ENCODE data around the gene THBS4.
A peak's percentile ranks its signal among the peaks of the same experiment; 100 is the strongest.
"Not testable (repeated sequence)": the region's sequence is repeated elsewhere in the genome, so short reads cannot be mapped to it uniquely, and the experiment has no call there.

The THBS4 gene

DNA sequence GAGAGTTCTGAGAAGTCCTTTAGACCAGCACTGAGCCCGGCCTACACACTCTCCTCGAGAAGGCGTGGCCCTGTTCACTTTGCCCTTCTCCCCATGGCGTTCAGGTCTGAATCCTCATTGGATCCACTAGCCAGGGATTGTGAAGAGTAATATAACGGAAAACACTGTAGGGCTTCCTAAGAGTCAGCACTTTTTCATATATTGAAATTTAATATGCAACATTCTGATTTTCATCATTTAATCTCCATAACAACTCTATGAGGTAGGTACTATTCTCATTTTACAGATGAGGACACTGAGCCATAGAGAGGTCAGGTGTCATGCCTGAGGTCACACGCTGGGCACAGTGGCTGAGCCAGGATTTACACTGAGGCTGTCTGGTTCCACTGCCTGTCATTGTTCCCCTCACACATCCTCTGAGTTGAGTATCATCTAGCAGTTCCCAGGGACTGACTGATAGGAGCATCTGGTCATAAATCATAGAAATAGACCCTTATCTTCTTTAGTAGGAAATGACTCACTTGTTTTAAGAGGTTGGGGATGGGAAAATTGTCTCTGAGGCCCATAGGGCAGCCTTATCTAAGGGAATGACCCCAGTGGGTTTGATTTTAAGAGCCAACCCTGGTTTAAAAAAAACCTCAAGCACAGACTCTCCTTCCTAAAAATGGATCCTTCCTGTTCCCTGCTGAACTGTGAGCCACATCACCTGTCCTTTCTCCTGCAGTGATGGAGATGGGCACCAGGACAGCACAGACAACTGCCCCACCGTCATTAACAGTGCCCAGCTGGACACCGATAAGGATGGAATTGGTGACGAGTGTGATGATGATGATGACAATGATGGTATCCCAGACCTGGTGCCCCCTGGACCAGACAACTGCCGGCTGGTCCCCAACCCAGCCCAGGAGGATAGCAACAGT, 41.2 kb downstream of the THBS4 start:
- DNase-seq (ENCODE audit: low spot score) = no peak

DNA sequence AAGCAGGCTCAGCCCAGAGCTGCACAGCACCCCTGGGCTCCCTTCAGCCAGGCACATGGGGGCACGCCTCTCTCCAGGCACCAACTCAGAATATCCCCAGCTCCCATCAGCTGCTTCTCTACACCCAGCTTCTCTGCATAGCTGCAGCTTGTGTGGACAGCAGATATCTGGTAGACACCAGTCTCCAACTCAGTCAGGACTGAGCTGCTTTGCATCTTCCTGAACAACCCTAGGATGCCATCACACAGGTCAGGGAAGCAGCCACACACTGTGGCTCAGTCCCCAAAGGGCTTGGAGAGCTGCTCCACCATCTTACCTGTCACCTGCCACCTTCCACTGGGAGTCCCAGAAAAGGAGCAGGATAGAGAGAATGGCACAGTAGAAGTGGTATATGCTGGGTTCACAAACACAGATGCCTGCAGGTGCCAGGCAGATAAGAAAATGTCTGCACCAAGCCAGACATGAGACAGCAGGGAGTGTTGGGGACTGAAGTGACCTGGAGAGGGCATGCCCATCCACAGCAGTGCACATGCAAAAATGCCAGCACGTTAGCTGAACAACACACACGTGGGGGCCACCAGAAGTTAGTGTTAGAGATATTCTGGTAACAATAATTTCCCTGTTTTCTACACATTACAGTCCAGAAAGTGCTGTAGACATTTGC, 42.0 kb downstream of the THBS4 start:
- DNase-seq (ENCODE audit: low spot score) = no peak

DNA sequence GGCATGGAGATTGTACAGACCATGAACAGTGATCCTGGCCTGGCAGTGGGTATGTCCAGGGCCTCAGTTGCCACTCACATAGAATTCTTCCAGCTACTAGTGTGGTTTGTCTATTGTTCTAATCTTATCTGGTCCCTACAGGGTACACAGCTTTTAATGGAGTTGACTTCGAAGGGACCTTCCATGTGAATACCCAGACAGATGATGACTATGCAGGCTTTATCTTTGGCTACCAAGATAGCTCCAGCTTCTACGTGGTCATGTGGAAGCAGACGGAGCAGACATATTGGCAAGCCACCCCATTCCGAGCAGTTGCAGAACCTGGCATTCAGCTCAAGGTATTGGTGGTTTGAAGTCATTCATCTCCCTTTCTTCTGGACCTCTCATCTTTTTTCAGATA, 43.8 kb downstream of the THBS4 start:
- DNase-seq (ENCODE audit: low spot score) = no peak

DNA sequence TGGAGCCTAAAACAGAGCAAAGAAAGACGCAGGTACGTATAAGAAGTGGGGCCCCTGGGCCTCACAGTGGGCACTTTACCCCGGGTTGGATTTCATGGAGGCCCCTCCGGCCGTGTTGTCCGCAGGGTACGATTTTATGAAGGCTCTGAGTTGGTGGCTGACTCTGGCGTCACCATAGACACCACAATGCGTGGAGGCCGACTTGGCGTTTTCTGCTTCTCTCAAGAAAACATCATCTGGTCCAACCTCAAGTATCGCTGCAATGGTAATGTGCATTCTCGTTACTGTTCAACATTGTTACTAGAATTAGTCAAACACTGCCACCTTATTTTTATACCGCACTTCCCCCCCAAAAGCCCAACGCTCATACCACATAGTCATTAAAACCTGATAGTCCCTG, 47.1 kb downstream of the THBS4 start:
- DNase-seq (ENCODE audit: low spot score) = no peak

DNA sequence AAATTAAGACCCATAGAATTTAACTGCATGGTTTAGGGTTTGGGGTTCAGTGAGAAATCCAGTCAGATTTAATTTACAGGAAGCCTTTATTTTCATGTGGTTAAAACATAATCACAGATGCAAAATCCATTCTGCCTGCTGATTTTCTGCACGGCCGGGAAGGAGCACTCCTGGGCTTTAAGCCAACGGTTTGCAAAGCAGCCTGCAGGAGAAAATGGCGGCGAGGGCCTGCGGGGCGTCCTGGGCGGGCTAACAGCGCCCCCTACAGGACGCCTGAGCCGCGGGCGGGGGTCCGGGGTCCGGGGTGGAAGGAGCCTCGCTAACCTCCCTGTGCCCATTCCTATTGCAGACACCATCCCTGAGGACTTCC, 47.6 kb downstream of the THBS4 start:
- DNase-seq (ENCODE audit: low spot score) = no peak

DNA sequence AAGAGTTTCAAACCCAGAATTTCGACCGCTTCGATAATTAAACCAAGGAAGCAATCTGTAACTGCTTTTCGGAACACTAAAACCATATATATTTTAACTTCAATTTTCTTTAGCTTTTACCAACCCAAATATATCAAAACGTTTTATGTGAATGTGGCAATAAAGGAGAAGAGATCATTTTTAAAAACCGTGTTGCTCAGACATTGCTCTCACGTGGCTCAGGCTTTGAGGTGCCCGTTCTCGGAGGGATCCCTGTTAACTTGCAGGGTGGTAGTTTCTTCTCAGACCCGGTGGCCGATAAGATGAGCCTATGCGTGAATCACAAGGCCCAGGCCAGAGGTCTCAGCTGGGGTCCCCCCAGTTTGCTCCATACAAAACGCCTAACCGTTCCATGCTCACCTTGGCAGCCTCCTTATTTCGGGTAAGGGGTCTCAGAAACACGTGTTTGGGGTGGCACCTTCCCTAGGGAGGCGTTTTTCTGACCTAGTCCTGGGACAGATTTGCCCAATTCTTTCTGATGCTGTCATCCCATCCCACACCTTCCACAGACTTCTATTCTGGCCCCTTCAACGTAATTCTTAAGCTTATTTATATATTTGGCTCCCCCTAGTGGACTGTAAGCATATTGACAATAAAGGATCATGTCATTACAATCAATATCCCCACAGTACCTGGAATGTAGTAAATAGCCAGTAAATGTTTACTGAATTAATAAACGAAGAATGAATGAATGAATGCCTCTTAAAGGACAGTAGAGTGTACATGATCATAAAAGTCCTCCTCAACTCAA, 48.1 kb downstream of the THBS4 start:
- DNase-seq (ENCODE audit: low spot score) = peak; percentile 82

DNA sequence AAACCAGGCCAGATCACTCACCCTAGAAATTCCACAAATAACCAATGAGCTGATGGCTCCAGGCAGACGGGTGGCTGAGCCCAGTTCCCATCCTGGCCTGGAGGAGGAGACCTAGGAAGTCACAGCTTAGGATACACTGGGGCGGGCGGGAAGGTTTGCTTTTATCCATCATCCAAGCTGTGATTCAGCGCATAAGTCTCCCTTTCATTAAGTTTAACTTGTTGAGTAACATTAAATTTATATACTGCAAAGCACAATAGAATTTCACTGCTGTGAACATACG, 55.7 kb downstream of the THBS4 start:
- DNase-seq (ENCODE audit: low spot score) = no peak

DNA sequence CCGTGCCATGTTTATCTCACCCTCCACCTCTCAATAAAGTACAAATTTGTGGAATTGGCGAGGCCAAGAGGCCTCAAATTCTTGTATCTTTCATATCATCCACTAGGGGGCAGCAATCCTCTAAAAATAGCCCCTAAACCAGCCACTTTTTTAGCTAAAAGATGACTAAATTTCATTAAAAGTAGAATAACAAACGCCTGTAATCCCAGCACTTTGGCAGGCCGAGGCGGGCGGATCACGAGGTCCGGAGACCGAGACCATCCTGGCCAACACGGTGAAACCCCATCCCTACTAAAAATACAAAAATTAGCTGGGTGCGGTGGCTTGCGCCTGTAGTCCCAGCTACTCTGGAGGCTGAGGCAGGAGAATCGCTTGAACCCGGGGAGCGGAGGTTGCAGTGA, 56.6 kb downstream of the THBS4 start:
- DNase-seq (ENCODE audit: low spot score) = peak; percentile 42

DNA sequence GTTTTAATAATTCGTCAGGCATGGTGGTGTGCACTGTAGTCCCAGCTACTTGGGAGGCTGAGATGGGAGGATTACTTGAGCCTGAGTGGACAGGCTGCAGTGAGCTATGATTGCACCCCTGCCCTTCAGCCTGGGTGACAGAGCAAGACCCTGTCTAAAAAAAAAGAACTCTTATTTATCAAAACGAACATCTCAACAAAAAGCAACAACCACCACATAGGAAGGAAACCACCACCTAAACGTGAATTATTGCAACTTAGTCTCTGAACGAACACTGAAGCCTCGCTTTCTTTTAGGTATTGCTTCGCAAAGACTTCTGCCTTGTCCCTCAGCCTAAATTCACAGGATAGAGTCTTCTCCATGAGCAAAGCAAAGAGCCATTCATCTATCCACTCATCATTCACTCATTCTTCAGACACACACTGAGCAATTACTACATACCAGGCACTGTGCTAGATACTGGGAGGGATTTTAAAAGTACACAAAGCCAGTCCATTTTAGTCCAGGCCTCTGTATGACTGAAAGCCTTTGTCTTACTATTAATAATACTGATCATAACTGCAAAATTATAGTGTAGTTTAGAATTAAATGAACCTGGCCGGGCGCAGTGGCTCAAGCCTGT, 57.4 kb downstream of the THBS4 start:
- DNase-seq (ENCODE audit: low spot score) = no peak

DNA sequence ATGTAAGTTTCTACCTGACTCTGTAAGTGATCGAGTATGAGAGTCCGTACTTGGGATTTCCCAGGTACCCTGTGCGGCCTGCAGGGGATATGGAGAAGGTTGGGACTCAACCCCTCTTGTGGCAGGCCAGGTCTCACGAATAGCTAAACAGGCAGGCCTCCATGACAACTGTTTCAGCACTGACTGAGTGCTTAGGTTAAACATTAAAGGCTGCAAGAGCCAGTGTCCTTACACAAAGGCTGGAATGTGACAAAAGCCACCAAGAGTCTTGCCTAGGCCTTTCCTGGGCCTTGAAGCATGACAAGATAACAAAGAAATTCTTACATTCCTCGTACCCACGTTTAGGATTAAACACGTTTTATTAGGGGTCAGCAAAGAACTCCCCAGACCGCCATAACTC, 58.6 kb downstream of the THBS4 start:
- no peak for DNase-seq (ENCODE audit: low spot score)

DNA sequence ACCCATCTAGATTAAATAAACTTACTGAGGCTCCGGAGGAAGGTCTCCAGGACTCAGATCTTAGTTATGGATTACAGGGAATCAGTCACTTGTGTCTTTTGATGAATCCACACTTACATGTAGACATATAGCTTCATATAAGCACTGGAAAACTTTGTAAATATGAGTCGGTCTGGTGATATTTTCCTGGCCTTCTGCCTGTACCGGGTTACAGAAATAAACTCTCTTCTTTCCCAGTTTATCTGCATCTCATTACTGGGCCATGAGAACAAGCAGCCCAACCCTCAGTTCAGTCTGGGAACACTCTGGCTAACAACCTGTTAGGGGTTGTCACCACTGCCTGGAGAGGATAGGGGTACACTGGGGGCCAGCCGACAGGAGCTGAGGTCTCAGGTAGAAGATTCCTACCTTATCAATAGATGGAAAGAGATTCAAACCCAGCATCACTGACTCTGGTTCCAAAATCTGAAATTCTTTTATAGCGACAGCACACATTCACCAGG, 59.1 kb downstream of the THBS4 start:
- no peak for DNase-seq (ENCODE audit: low spot score)

DNA sequence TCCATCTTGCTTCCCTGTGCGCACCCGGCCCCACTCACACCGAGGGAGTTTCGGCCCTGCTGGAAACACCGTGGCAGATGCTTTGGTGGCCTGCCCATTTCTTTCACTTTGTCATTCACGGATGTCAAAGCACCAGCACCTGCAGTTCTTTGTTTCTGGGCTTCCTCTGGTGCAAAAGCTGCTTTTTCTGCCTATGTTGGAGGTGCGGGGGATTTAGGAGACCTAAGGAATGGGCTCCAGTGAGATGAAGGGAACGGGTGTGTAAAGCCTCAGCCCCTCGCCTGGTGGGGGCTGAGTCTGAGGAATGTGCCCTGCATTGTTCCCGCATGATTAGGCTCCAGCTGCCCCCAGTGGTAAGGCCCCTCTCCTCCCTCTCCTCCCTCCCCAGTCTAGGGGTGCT, 62.3 kb downstream of the THBS4 start:
- DNase-seq (ENCODE audit: low spot score) = no peak

DNA sequence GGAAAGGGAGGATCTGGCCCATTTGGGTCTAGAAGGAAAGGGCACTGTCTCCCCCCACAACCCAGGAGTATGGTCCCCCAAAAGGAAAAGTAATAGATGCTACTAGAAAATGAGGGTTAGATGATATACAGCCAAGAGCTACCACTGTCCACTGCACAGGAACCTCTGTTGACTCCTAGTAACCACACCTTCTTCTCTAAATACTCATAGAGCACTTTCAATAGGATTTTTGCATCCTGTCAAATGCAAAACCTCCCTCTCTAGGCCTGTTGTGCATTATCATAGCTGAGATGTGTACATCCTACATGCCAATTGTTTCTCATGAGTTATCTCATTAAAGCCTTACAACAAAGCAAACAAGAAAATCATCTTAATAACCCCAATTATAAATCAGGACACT, 66.8 kb downstream of the THBS4 start:
- no peak for DNase-seq (ENCODE audit: low spot score)

DNA sequence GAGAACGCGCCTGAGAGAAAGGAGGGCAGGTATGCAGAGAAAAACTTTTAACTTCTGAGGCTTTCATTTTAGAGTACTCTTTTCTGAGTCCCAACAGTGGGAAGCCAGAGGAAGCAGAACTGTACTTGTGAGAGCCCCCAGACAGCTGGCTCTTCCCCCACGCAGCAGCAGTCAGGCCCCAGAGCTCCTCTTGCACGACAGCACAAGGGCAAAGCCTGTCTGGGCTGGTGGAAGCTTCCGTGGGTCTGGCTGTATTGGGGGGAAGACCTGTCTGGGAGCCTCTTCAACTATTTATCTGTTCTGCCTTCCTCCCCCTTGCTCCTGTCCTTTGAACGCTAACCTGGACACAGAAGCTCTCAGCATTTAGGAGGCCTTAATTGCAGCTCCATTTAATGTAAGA, 68.2 kb downstream of the THBS4 start:
- DNase-seq (ENCODE audit: low spot score) = no peak

DNA sequence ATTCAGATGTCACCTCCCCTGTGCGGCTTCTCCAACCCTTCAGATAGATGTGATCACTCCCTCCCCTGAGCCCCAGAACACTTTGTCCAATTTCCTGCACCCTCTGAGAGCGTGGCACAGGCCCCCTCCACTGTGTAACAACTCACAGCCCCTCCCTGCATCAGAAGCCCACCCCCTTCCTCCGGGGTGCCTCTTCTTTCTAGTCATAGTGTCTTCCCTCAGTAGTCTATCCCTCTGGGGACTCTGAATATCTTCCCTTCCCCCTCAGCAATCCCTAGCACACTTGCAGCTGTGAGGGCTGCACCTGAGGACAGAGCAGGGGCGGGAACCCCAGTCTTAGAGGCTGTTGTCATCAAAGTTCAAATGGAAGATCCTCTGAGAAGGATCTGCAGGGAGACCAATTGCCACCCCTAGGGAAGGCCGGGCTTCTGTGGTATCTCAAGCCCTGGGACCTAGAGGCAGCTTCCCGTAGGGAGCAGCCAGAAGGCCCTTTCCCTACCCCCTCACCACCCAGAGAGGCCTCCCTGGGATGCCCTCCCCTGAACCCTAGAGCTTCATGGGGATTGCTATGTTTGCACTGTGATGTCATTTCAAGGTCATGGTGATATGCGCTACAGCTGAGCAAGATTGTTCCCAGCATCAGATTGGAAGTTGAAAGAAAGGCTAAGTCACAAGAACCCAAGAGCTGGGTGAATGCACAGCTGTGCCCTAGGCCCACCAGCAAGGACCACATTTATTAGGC, 70.7 kb downstream of the THBS4 start:
- no peak for DNase-seq (ENCODE audit: low spot score)

DNA sequence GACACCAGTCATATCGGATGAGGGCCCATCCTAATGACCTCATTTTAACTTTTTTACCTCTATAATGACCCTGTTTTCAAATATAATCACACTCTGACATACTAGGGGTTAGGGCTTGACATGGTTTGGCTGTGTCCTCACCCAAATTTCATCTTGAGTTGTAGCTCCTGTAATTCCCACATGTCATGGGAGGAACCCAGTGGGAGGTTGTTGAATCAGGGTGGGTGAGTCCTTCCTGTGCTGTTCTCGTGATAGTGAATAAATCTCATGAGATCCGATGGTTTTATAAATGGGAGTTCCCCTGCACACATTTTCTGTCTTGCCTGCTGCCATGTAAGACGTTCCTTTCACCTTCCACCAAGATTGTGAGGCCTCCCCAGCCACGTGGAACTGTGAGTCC, 71.8 kb downstream of the THBS4 start:
- DNase-seq (ENCODE audit: low spot score) = no peak

DNA sequence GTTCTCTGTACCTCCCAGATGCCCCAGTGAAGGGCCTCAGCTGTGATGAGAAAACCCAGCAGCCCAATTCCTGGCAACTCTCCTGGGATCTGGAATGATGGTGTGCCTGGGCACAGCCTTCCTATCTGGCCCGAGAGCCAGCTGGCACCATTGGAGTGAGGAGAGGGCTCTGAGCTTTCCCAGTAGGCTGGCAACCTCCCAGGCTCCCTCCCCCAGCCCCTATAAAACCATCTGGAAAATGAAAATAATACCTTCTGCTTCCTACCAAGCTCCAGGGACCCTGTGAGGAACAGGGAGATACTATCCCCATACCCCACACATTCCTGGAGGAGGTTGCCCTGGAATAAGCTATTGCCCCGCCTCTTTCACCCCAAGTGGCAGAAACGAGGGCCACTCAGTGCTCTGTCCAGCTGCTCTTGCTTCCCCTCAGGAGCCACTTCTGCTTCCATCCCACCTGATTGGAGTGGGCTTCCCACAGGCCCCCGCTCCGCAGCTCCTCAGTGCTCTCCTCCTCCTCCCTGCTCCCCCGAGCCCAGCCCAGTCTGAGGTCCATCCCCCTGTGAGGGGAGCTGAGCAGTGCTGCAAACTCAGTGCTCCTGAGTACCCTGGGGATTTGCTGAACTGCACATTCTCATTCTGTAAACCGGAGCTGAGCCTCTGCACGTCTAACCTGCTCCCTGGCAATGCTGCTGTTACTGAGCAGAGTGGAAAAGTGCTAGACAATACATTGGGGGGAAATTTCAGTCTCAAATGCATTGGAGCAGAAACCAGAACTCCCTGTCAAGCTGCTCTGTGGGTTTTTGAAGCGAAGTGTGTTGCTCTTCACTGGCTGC, 74.7 kb downstream of the THBS4 start:
- DNase-seq (ENCODE audit: low spot score) = no peak

DNA sequence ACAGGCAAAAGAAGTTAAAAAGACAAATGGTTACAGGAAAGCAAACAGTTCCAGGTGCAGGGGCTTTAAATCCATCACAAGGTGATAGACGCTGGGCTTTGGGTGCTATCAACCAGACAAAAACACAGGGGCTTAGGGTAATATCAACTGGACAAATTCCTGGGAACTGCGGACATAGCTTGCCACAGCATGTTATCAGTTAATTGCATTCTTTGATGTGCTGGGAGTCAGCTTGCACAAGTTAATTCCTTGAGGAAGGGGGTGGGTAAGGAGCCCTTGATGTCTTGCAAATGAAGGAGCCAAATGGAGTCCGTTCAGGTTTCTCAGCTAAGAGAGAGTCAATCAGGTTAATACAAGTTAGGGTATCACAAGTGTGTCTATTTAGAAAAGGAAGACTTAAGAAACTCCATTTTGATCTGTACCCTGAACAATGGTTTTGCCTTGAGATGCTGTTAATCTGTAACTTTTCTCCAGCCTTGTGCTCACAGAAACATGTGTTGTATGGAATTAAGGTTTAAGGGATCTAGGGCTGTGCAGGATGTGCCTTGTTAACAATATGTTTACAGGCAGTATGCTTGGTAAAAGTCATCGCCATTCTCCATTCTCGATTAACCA, 76.3 kb downstream of the THBS4 start:
- DNase-seq (ENCODE audit: low spot score) = not testable (repeated sequence)

DNA sequence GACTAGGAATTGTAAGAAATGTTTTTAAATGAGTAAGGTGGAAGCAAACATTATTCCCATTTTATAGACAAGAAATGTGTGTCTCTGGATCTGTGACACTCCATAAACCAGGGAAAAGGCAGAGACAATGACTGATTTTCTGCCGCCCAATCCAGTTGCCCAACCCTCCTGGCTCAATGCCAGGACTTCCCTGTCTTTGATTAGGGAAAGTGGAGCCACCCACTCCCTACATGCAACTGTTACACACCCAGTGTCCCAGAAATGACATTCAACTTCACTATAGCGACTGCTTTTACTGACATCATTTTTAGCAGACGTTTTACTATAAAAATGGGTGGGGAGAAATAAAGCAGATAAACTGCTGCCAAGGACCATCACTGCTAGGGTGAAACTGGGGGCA, 79.7 kb downstream of the THBS4 start:
- DNase-seq (ENCODE audit: low spot score) = no peak

DNA sequence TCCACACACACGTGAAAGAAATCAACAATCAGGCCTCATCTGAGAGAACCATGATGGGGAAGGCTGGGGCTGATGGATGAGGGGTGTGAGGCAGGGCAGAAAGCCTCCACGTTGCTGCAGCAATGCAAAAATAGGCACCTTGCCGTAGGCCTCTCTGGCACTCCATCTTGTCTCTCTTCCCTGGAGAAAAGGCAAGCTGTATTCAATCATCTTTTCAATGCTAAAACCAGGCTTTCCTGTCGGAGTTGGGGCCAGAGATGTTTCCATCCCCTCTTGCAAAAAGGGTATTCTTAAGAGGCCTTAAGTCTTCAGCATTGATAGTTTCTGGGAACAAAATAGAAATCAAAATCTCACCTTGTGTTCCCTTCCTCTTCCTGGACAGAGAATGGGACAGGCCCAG, 80.9 kb downstream of the THBS4 start:
- no peak for DNase-seq (ENCODE audit: low spot score)
